ENCODE results near the gene POLN. TPM values are rescaled to one million over a fixed set of nuclear protein-coding genes. Genes with fewer than 3 reads are reported as not detected.

The POLN gene
- polyA plus RNA-seq, 2 of the 4 experiments (the other 2 are of a cell fraction): 2.4 to 2.9 TPM

DNA sequence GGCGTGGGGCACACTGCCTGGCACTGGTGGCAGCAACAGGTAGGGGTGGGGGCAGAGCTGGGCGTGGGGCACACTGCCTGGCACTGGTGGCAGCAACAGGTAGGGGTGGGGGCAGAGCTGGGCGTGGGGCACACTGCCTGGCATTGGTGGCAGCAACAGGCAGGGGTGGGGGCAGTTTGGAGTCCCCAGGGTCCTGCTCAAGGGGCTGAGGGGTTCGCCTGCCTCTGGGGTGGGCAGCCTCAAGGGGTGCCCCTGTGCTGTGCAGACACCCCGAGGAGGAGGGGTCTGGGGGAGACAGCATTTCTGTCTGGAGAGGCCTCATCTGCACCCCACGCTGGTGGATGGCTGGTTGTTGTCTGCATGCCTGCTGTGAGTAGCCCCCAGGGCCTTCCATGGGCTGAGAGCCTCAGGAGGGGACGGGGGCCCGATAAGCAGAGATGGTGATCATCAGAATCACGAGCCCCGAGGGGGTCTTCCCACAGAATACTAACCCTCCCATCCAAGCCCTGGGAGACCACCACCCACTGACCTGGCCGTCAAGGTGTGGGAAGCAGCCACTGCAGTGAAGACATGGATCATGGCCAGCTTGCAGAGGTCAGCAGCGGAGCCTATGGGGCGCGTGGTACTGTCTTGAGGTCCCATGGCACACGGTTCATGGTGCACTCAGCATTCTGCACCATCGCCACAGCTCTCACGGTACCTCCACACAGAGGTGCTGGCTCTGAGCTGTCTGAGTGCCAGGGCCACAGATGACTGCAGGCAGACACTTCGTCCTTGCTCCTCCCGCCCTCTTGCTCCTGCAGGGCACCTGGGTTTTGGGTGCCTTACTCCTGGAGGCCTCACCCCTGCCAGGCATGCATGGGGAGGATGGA, 161.3 kb downstream of the POLN start:
- no peak overlapping the region for H3K4me3 ChIP-seq
- WGBS (ENCODE audit: missing lambda C conversion rate): 53% methylated on average over 3 of the region's 19 CpGs
- H3K4me2 ChIP-seq: no peak overlapping the region
- ATAC-seq (no peak), DNase-seq (ENCODE audit: low read depth in 1 of 2, low spot score in 1 of 2) (no peak), FAIRE-seq (no peak)
- TF ChIP-seq CBX8 (IDR thresholded peaks at IDR 0.05) (no peak), ZNF302 (CRISPR knock-in tag; IDR thresholded peaks at IDR 0.05) (no peak), BHLHE40 (IDR thresholded peaks at IDR 0.05; ENCODE audit: low read depth, low read length) (no peak), JUNB (IDR thresholded peaks at IDR 0.05) (no peak), JUN (IDR thresholded peaks at IDR 0.05) (no peak), FOSB (CRISPR knock-in tag; IDR thresholded peaks at IDR 0.05) (no peak), ZC3H11A (IDR thresholded peaks at IDR 0.05) (no peak), MYC (IDR thresholded peaks at IDR 0.05; ENCODE audit: borderline replicate concordance, low read length) (no peak), RAD21 (conservative IDR thresholded peaks at IDR 0.05 in 1 of 2, IDR thresholded peaks at IDR 0.05 in 1 of 2) (no peak)
- TF ChIP-seq, protein P1, sequence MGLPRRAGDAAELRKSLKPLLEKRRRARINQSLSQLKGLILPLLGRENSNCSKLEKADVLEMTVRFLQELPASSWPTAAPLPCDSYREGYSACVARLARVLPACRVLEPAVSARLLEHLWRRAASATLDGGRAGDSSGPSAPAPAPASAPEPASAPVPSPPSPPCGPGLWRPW (IDR thresholded peaks at IDR 0.05): no peak
- TF ChIP-seq, protein P2, sequence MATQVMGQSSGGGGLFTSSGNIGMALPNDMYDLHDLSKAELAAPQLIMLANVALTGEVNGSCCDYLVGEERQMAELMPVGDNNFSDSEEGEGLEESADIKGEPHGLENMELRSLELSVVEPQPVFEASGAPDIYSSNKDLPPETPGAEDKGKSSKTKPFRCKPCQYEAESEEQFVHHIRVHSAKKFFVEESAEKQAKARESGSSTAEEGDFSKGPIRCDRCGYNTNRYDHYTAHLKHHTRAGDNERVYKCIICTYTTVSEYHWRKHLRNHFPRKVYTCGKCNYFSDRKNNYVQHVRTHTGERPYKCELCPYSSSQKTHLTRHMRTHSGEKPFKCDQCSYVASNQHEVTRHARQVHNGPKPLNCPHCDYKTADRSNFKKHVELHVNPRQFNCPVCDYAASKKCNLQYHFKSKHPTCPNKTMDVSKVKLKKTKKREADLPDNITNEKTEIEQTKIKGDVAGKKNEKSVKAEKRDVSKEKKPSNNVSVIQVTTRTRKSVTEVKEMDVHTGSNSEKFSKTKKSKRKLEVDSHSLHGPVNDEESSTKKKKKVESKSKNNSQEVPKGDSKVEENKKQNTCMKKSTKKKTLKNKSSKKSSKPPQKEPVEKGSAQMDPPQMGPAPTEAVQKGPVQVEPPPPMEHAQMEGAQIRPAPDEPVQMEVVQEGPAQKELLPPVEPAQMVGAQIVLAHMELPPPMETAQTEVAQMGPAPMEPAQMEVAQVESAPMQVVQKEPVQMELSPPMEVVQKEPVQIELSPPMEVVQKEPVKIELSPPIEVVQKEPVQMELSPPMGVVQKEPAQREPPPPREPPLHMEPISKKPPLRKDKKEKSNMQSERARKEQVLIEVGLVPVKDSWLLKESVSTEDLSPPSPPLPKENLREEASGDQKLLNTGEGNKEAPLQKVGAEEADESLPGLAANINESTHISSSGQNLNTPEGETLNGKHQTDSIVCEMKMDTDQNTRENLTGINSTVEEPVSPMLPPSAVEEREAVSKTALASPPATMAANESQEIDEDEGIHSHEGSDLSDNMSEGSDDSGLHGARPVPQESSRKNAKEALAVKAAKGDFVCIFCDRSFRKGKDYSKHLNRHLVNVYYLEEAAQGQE (IDR thresholded peaks at IDR 0.05): no peak
- TF ChIP-seq, protein P3, sequence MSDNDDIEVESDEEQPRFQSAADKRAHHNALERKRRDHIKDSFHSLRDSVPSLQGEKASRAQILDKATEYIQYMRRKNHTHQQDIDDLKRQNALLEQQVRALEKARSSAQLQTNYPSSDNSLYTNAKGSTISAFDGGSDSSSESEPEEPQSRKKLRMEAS (IDR thresholded peaks at IDR 0.05): no peak
- H3K27ac ChIP-seq: no peak overlapping the region
- no peaks in the 10 kb centered on the region for H3K4me1 ChIP-seq
- ChIA-PET CTCF (interaction anchor here (0.9 kb wide), 1 partner anchor 13 kb away, joined by 3 read pairs; no protein-coding TSS in a partner anchor), POLR2A (no interaction called here)
- no peaks in the 10 kb centered on the region for H3K9me3 ChIP-seq

DNA sequence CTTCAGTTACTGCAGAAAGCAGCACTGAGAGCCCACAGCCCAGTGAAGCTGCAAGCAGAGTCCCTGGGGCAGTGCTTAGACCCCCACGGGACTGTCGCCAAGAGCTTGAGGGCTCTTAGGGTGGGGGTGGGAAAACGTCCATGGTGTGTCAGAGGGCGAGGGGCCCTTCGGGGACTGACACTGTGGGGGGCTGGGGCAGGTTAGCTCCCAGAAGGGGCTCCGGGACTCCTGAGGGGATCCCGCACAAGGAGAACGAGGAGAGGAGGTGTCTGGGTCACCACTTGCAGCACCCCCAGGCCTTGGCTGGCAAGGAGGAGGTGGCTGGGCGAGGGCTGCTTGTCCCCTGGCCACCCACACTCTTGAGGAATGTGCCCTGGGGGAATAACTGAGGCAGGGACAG, 162.0 kb downstream of the POLN start:
- POLR2A ChIA-PET: no interaction called here
- no peak overlapping the region for H3K4me3 ChIP-seq
- 93% methylated on average over 2 of the region's 9 CpGs for WGBS (ENCODE audit: missing lambda C conversion rate)

More for the DNA sequence above, 162.0 kb downstream of the POLN start:
- H3K4me2 ChIP-seq: no peak overlapping the region
- H3K27ac ChIP-seq: no peak overlapping the region
- CTCF ChIA-PET: no interaction called here
- TF ChIP-seq JUN (IDR thresholded peaks at IDR 0.05): no peak
- TF ChIP-seq KDM1A (IDR thresholded peaks at IDR 0.05; ENCODE audit: low read depth): no peak
- TF ChIP-seq ESRRA (IDR thresholded peaks at IDR 0.05; ENCODE audit: borderline replicate concordance, low read length): no peak
- no peak for TF ChIP-seq FOSL2 (IDR thresholded peaks at IDR 0.05)
- no peak for TF ChIP-seq FOSL2 (CRISPR knock-in tag; IDR thresholded peaks at IDR 0.05)
- TF ChIP-seq, protein P4, sequence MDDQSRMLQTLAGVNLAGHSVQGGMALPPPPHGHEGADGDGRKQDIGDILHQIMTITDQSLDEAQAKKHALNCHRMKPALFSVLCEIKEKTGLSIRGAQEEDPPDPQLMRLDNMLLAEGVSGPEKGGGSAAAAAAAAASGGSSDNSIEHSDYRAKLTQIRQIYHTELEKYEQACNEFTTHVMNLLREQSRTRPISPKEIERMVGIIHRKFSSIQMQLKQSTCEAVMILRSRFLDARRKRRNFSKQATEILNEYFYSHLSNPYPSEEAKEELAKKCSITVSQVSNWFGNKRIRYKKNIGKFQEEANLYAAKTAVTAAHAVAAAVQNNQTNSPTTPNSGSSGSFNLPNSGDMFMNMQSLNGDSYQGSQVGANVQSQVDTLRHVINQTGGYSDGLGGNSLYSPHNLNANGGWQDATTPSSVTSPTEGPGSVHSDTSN (IDR thresholded peaks at IDR 0.05): no peak
- TF ChIP-seq, protein P5, sequence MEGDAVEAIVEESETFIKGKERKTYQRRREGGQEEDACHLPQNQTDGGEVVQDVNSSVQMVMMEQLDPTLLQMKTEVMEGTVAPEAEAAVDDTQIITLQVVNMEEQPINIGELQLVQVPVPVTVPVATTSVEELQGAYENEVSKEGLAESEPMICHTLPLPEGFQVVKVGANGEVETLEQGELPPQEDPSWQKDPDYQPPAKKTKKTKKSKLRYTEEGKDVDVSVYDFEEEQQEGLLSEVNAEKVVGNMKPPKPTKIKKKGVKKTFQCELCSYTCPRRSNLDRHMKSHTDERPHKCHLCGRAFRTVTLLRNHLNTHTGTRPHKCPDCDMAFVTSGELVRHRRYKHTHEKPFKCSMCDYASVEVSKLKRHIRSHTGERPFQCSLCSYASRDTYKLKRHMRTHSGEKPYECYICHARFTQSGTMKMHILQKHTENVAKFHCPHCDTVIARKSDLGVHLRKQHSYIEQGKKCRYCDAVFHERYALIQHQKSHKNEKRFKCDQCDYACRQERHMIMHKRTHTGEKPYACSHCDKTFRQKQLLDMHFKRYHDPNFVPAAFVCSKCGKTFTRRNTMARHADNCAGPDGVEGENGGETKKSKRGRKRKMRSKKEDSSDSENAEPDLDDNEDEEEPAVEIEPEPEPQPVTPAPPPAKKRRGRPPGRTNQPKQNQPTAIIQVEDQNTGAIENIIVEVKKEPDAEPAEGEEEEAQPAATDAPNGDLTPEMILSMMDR (IDR thresholded peaks at IDR 0.05): no peak
- TF ChIP-seq GATA3 (IDR thresholded peaks at IDR 0.05; ENCODE audit: borderline replicate concordance): no peak
- TF ChIP-seq RFX5 (IDR thresholded peaks at IDR 0.05): no peak
- no peak for TF ChIP-seq MAZ (IDR thresholded peaks at IDR 0.05; ENCODE audit: borderline replicate concordance, low read depth, low read length)
- TF ChIP-seq CHD4 (IDR thresholded peaks at IDR 0.05; ENCODE audit: borderline replicate concordance): no peak
- TF ChIP-seq MYC (IDR thresholded peaks at IDR 0.05; ENCODE audit: borderline replicate concordance, low read length): no peak
- TF ChIP-seq KDM5A (IDR thresholded peaks at IDR 0.05): no peak
- no peak for TF ChIP-seq RAD21 (conservative IDR thresholded peaks at IDR 0.05 in 1 of 2, IDR thresholded peaks at IDR 0.05 in 1 of 2)
- no peak for TF ChIP-seq FOXS1 (CRISPR knock-in tag; IDR thresholded peaks at IDR 0.05)
- TF ChIP-seq, protein P6, sequence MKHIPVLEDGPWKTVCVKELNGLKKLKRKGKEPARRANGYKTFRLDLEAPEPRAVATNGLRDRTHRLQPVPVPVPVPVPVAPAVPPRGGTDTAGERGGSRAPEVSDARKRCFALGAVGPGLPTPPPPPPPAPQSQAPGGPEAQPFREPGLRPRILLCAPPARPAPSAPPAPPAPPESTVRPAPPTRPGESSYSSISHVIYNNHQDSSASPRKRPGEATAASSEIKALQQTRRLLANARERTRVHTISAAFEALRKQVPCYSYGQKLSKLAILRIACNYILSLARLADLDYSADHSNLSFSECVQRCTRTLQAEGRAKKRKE (CRISPR knock-in tag; IDR thresholded peaks at IDR 0.05; ENCODE audit: low read depth): no peak
- no peaks in the 10 kb centered on the region for H3K9me3 ChIP-seq
- no peak for DNase-seq (ENCODE audit: low read depth in 1 of 2, low spot score in 1 of 2)
- no peak for ATAC-seq
- H3K4me1 ChIP-seq: no peaks in the 10 kb centered on the region
- no peak for FAIRE-seq
